ENCODE results near the gene MTHFSD.

Gene MTHFSD

DNA sequence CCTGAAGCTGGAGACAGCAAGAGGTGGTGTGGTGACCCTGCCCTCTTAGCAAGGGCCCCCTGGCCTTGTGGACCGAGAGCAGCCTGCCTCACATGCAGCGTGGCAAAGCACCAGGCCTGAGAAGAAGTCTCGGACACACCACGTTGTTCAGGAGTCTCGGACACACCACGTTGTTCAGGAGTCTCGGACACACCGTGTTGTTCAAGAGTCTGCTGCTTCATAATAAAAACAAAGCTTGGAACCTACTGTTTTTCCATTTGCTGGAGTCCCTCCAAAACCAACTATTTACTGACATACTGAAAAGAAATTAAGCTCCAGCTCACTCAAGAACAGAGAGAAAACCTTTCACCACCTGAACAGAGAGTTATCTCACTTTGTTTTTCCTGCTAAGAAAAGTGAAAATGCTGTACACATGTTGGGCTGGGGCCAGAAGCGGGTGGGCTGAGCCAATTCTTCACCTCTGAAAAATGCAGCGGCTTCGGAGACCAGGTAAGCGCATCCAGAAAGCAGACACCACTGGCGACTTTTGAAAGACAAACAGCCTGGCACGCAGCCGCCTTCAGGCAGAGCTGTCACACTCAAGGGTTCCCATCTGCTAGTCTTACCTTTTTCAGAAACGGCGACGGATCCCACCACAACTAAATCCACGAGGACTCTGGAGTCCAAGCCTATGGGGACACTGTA is 8.9 kb downstream of the MTHFSD start:
- H3K36me3 ChIP-seq = no peaks in the 10 kb centered on the region
- no peaks in the 10 kb centered on the region for H3K27me3 ChIP-seq (ENCODE audit: insufficient read depth, low read depth, severe bottlenecking)
- H3K4me3 ChIP-seq (ENCODE audit: low read depth, low read length) = no peak overlapping the region
- no peaks in the 10 kb centered on the region for H3K9me3 ChIP-seq (ENCODE audit: severe bottlenecking)
- TF ChIP-seq CTCF (IDR thresholded peaks at IDR 0.05; ENCODE audit: low read depth, low read length) = no peak
- no peak for DNase-seq
- no peak overlapping the region for H3K27ac ChIP-seq

DNA sequence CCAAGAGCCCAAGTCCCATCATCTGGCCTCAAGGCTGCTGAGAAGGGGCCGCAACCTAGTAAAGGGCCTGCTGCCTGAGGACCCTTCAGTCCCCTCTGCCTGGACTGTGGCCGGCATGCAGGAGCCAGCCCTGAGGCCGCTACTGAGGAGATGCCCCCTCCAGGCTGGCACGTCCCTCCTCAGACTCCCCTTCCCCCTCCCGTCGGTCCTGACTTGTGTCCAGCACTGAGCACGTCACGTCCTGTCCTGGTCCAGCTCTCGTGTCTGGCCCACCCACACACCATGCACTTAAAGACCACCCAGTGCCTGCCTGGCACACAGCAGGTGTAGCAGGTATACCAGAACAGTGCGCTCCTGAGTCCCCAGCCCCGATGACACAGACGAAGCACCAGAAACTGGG is 9.6 kb downstream of the MTHFSD start:
- no peaks in the 10 kb centered on the region for H3K27me3 ChIP-seq (ENCODE audit: insufficient read depth, low read depth, severe bottlenecking)
- H3K27ac ChIP-seq = no peak overlapping the region
- H3K9me3 ChIP-seq (ENCODE audit: severe bottlenecking) = no peaks in the 10 kb centered on the region
- no peak for DNase-seq
- no peaks in the 10 kb centered on the region for H3K36me3 ChIP-seq
- no peak overlapping the region for H3K4me3 ChIP-seq (ENCODE audit: low read depth, low read length)
- no peak for TF ChIP-seq CTCF (IDR thresholded peaks at IDR 0.05; ENCODE audit: low read depth, low read length)

DNA sequence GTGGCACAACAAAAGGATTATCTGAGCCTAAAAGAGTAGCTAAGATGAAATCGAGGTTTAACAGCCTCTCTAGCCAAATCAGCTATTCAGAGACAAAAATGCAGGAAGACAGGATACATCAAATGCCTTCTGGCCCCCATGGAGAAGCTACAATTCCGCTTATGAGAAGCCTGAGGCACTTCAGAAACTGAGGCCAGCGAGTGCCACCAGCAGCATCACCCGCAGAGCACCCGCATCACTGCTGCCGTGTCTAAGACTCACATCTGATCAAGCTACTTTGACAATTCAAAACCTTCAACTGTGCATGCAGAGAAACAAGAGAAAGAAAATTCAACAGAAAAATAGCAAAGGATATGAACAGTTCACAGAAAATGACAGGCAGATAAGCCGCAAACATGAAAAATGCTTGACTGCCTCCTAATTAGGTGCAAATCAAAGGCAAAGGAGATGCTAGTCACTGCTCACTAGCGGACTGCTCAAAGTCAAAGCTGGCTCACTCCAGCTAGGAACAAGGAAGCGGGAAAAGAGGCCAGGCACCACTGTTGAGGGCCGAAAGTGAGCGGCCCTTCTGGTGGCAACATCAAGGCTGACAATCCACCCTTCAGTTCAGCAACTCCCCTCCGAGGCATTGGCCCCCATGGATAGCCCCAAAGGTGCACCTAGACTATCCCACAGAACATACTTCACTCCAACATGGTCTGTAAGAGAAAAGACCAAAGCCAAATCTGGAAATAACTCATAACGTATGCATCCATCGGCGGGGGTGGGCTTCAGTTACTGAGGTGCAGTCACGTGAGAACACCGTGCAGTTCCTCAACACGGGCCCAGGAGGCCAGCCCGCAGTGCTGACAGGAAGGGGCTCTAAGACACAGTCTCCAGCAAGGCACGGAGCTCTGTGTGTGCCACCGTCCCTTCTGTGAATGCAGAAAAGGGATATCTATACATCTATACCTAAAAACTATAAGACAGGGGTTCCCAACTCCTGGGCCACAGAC is 12.0 kb downstream of the MTHFSD start:
- H3K9me3 ChIP-seq (ENCODE audit: severe bottlenecking) = no peaks in the 10 kb centered on the region
- no peaks in the 10 kb centered on the region for H3K27me3 ChIP-seq (ENCODE audit: insufficient read depth, low read depth, severe bottlenecking)
- no peaks in the 10 kb centered on the region for H3K36me3 ChIP-seq
- TF ChIP-seq CTCF (IDR thresholded peaks at IDR 0.05; ENCODE audit: low read depth, low read length) = no peak
- no peak overlapping the region for H3K4me3 ChIP-seq (ENCODE audit: low read depth, low read length)
- DNase-seq = no peak
- no peak overlapping the region for H3K27ac ChIP-seq

- no peak for TF ChIP-seq CTCF (IDR thresholded peaks at IDR 0.05; ENCODE audit: low read depth, low read length)
- DNase-seq = no peak
- H3K36me3 ChIP-seq = no peaks in the 10 kb centered on the region
- H3K9me3 ChIP-seq (ENCODE audit: severe bottlenecking) = no peaks in the 10 kb centered on the region
- no peak overlapping the region for H3K4me3 ChIP-seq (ENCODE audit: low read depth, low read length)
- H3K27ac ChIP-seq = no peak overlapping the region
- no peaks in the 10 kb centered on the region for H3K27me3 ChIP-seq (ENCODE audit: insufficient read depth, low read depth, severe bottlenecking)
Measured at GRCh38 chr16:86541560-86541959, 13.5 kb downstream of the MTHFSD start.

- Histone ChIP-seq H3K27me3 (ENCODE audit: insufficient read depth, low read depth, severe bottlenecking) (no peaks in the 10 kb centered on the region), H3K36me3 (no peaks in the 10 kb centered on the region), H3K27ac (no peak overlapping the region), H3K9me3 (ENCODE audit: severe bottlenecking) (no peaks in the 10 kb centered on the region), H3K4me3 (ENCODE audit: low read depth, low read length) (no peak overlapping the region)
- DNase-seq = no peak
- no peak for TF ChIP-seq CTCF (IDR thresholded peaks at IDR 0.05; ENCODE audit: low read depth, low read length)
Measured at GRCh38 chr16:86540894-86541293, 14.1 kb downstream of the MTHFSD start.

Data from WERI-Rb-1 (cell line).